Liver (tissue), 3 donors: ENCODE data around the gene GPRIN3.

Source experiments
- CTCF ChIP-seq: fragments of 150-350 bp; IDR thresholded peaks from 2 replicates; pipeline ENCODE4 v1.5.1; 2017; ENCODE audit warnings: improper control_type of control experiment, low read depth, low read length; ENCODE audit not compliant: missing input control
- RAD21 ChIP-seq, 2 donors: IDR thresholded peaks; 2 replicates each; pipeline ENCODE4 v1.6.1; 2016; ENCODE audit warnings: antibody characterized with exemption in 2 of 2, mild to moderate bottlenecking in 2 of 2
- TAF1 ChIP-seq: conservative IDR thresholded peaks from 2 replicates; pipeline ENCODE4 v1.6.1; 2016; ENCODE audit warnings: antibody characterized with exemption, mild to moderate bottlenecking
- donor health status: healthy.
- donor health status: healthy.

GRCh38 chr4:89204624-89205023, 103.0 kb downstream of the GPRIN3 start:
- TF ChIP-seq CTCF, result no peak
- no peak for TF ChIP-seq TAF1
- no peak for TF ChIP-seq RAD21 (IDR thresholded peaks at IDR 0.05)
